A549 (cell line): ENCODE data around the gene CST1.

Source experiments
- CHD2 ChIP-seq: fragments of 150-350 bp; IDR thresholded peaks from 2 replicates; pipeline ENCODE4 v1.6.1; 2014; ENCODE audit warnings: low read length; ENCODE audit not compliant: partially characterized antibody
- MAZ ChIP-seq: fragments of 150-350 bp; IDR thresholded peaks from 2 replicates; pipeline ENCODE4 v1.6.1; 2014; ENCODE audit warnings: antibody characterized with exemption, low read depth, low read length, borderline replicate concordance
- POLR2A ChIP-seq: IDR thresholded peaks from 2 replicates; pipeline ENCODE4 v1.6.1; 2012; ENCODE audit warnings: mild to moderate bottlenecking, low read length
- SMC3 ChIP-seq: fragments of >200 bp; sonication (Bioruptor Twin); formaldehyde crosslinking; IDR thresholded peaks from 3 replicates; pipeline ENCODE4 v1.6.1; 2018; ENCODE audit warnings: inconsistent platforms

GRCh38 chr20:23773127-23773526 is 22.4 kb upstream of the CST1 start:
- TF ChIP-seq MAZ = no peak
- TF ChIP-seq CHD2 = no peak
- no peak for TF ChIP-seq SMC3
- TF ChIP-seq POLR2A = no peak
